Natural killer cell (primary cell): ENCODE measurements around the gene PLCH2. TPM values are rescaled to one million over a fixed set of nuclear protein-coding genes. Genes with fewer than 3 reads are reported as not detected.

Source experiments
- ATAC-seq, 3 donors: fragments of 150-1000 bp in 2 of 3; fragments of 200-7000 bp in 1 of 3; cut with Tn5 transposase; 1 replicate in 1 of 3; 2 replicates in 2 of 3; pipeline ENCODE4 v1.10.0; 2021; ENCODE audit warnings: mild to moderate bottlenecking in 2 of 3, moderate library complexity in 2 of 3
- DNase-seq, 2 donors: peaks; one replicate each; pipeline versions ENCODE4 v3.0.0 to v3.0.0-alpha.2; 2013 to 2021; ENCODE audit warnings: mixed read lengths in 1 of 2
- H3K27ac ChIP-seq: one replicate; pipeline ENCODE4 v1.5.1; 2013; ENCODE audit warnings: mild to moderate bottlenecking, low read length
- H3K27me3 ChIP-seq: one replicate; pipeline ENCODE4 v1.6.1; 2013; ENCODE audit warnings: low read length; ENCODE audit not compliant: control insufficient read depth, insufficient read depth
- H3K36me3 ChIP-seq: one replicate; pipeline ENCODE4 v1.6.1; 2013; ENCODE audit warnings: low read length; ENCODE audit not compliant: control insufficient read depth, insufficient read depth
- H3K4me1 ChIP-seq: one replicate; pipeline ENCODE4 v1.6.1; 2013; ENCODE audit warnings: low read length; ENCODE audit not compliant: control insufficient read depth, insufficient read depth
- H3K4me3 ChIP-seq: one replicate; pipeline ENCODE4 v1.5.1; 2013; ENCODE audit warnings: low read length
- H3K9me3 ChIP-seq: one replicate; pipeline ENCODE4 v1.6.1; 2013; ENCODE audit warnings: low read length; ENCODE audit not compliant: control insufficient read depth, insufficient read depth
- H3K27ac Mint-ChIP-seq, 2 donors: one replicate each; pipeline ENCODE4 v1.8.0; 2022; ENCODE audit warnings: mild to moderate bottlenecking in 2 of 2, mixed read lengths in 2 of 2, moderate library complexity in 1 of 2
- H3K27me3 Mint-ChIP-seq, 2 donors: one replicate each; pipeline ENCODE4 v1.8.0; 2022; ENCODE audit warnings: low read depth in 2 of 2, mixed read lengths in 2 of 2
- H3K36me3 Mint-ChIP-seq: one replicate; pipeline ENCODE4 v1.8.0; 2022; ENCODE audit warnings: mixed read lengths
- H3K4me1 Mint-ChIP-seq, 2 donors: one replicate each; pipeline ENCODE4 v1.8.0; 2022; ENCODE audit warnings: mixed read lengths in 2 of 2
- H3K4me3 Mint-ChIP-seq: one replicate; pipeline ENCODE4 v1.8.0; 2022; ENCODE audit warnings: mild to moderate bottlenecking, moderate library complexity, mixed read lengths
- H3K9me3 Mint-ChIP-seq, 2 donors: one replicate each; pipeline ENCODE4 v1.8.0; 2022; ENCODE audit warnings: mixed read lengths in 2 of 2
- WGBS: methylation state at CpG from one replicate; pipeline ENCODE4 v1.1.7; 2013; ENCODE audit warnings: missing lambda C conversion rate; ENCODE audit not compliant: insufficient coverage; 5-methylcytosine and 5-hydroxymethylcytosine counted together
- intact Hi-C: fragments of 100-400 bp; cut with micrococcal nuclease; formaldehyde crosslinking; loops from one replicate; pipeline ENCODE4 v1.14.2; 2022
- total RNA-seq, 4 donors: library from RNA; stranded (reverse); fragments of 120-200 nt in 1 of 4; gene quantifications; one replicate each; pipeline versions ENCODE4 v1.2.3 to v1.2.4, GENCODE V29; 2013 to 2022
- TF ChIP-seq, protein P1 (sequence below): fragments of 200-600 bp; IDR thresholded peaks from one replicate; pipeline ENCODE4 v1.8.0; 2022; ENCODE audit warnings: antibody characterized with exemption

PLCH2 gene
- total RNA-seq, 3 donors from 2014 or later (not counting 1 experiment from before 2014, with no cell fraction given): 77.1 to 116 (median 106) TPM

DNA sequence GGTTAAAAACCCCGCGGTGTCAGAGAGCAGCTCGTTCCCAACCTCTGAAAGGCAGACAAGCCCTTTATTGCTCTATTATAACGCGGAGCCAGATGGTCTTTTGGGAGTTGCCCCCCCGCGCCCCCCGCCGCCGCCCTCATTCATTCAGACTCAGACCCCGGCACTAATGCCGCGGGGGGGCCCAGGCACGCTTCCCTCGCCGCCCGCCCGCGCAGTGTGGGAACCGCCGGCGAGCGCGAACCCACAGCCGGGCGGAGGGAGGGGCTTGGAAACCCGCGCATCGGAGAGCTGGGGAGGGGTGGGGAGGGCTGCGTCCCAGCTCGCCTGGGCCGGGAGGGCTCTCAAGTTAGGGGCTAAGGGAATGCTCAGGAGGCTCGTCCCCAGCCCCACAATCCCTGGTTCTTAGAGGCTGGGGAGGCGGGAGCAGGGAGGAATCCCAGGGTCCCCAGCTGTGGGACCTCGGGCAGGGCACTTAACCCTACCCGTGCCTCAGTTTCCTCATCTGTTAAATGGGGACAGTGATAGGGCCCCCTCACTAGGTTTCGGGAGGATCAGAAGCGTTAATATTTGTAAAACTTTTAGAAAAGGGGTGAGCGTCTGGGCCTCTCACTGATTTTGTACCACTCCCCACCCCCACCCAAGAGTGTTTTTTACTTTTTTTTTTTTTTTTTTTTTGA, 64.9 kb downstream of the PLCH2 start:
- peaks cover 0 to 3% of the 10 kb centered on the region in 2 donors for H3K27me3 Mint-ChIP-seq
- ATAC-seq (peak in 1 of 3 donors; percentile 40), DNase-seq (peak in 1 of 2 donors; percentile 47)
- Histone ChIP-seq H3K27me3 (no peaks in the 10 kb centered on the region), H3K27ac (no peak overlapping the region), H3K36me3 (no peaks in the 10 kb centered on the region), H3K9me3 (no peaks in the 10 kb centered on the region), H3K4me3 (no peak overlapping the region), H3K4me1 (peaks cover 48% of the 10 kb centered on the region)
- 8% methylated on average over 36 of the region's 39 CpGs for WGBS
- H3K9me3 Mint-ChIP-seq: no peaks in the 10 kb centered on the region
- H3K36me3 Mint-ChIP-seq: no peaks in the 10 kb centered on the region
- H3K27ac Mint-ChIP-seq: no peak overlapping the region
- intact Hi-C loops: loop anchor here (10.0 kb wide), 2 partner anchors 104 to 346 kb away; partner anchors contain the start of gene FAAP20
- TF ChIP-seq, protein P1, sequence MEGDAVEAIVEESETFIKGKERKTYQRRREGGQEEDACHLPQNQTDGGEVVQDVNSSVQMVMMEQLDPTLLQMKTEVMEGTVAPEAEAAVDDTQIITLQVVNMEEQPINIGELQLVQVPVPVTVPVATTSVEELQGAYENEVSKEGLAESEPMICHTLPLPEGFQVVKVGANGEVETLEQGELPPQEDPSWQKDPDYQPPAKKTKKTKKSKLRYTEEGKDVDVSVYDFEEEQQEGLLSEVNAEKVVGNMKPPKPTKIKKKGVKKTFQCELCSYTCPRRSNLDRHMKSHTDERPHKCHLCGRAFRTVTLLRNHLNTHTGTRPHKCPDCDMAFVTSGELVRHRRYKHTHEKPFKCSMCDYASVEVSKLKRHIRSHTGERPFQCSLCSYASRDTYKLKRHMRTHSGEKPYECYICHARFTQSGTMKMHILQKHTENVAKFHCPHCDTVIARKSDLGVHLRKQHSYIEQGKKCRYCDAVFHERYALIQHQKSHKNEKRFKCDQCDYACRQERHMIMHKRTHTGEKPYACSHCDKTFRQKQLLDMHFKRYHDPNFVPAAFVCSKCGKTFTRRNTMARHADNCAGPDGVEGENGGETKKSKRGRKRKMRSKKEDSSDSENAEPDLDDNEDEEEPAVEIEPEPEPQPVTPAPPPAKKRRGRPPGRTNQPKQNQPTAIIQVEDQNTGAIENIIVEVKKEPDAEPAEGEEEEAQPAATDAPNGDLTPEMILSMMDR: no peak
- no peak overlapping the region for H3K4me3 Mint-ChIP-seq
- H3K4me1 Mint-ChIP-seq: peaks cover 0 to 12% of the 10 kb centered on the region in 2 donors

DNA sequence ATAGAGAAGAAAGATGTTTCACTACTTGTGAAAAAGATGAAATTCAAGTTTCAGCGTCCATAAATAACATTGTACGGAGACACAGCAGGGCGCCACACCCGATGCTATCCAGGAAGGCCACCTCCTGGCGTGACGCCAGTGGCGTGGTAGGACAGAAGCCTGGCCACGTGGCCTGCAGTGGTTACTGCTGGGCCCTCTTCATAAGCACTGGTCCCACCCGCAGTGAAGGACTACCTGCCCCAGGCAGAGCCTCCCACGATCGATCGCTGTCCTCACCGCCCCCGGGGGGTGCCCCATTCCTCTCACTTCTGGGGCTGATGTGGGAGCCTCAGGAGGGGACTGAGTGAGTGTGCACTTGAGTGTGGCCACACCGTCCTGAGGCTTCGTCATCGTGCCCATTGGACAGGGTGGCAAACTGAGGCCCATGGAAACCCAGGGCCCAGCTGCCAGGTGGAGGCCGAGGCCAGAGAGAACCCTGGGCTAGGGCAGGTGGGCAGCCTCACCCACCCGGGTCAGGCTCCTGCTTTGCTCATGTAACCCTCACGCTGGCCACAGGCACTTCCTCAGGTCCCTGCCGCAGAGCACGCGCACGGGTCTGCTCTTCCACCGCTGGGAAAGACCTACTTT, 65.6 kb downstream of the PLCH2 start:
- TF ChIP-seq, protein P1: no peak
- no peak overlapping the region for H3K27ac Mint-ChIP-seq
- H3K4me3 Mint-ChIP-seq: no peak overlapping the region
- WGBS: 77% methylated on average over 25 of the region's 25 CpGs
- Histone ChIP-seq H3K4me1 (peaks cover 49% of the 10 kb centered on the region), H3K27ac (no peak overlapping the region), H3K27me3 (no peaks in the 10 kb centered on the region), H3K9me3 (no peaks in the 10 kb centered on the region), H3K36me3 (no peaks in the 10 kb centered on the region), H3K4me3 (no peak overlapping the region)
- intact Hi-C loops: loop anchor here (10.0 kb wide), 2 partner anchors 103 to 347 kb away; partner anchors contain the start of gene FAAP20
- no peak for ATAC-seq
- H3K4me1 Mint-ChIP-seq: peaks cover 0 to 14% of the 10 kb centered on the region in 2 donors
- H3K27me3 Mint-ChIP-seq: no peaks in the 10 kb centered on the region
- H3K9me3 Mint-ChIP-seq: no peaks in the 10 kb centered on the region
- DNase-seq: no peak
- no peaks in the 10 kb centered on the region for H3K36me3 Mint-ChIP-seq

DNA sequence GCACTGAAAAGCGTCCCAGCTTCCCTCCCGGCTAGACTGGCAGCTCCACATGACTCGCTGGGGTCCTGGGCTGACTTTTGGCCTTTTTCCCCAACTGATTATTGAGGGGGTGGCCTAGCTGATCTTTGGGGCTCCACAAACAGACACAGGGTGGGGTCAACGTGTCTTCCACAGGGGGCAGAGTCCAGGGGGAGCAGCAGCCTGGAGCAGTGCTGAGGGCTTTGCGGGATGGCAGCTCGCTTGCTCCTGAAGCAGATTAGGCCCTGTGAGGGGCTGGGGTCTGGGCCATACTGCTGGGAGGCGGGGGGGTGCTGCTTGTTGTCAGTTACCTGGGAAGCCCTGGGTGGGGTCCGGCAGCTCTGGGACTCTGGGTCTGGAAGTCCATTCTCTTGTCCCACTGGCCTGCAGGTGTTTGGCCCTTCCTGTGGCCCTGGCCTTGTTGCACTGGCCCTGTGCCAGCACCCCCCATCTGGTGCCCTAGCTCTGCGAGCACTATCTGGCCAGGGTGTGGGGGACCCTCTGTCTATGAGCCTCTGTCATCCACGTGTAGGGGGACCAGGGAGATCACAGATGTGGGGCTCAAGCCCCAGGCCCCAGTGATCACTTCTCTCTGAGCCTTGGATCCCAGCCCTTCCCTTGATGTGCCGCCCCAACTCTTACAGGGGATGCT, 66.3 kb downstream of the PLCH2 start:
- intact Hi-C loops: loop anchor here (10.0 kb wide), 2 partner anchors 102 to 348 kb away; partner anchors contain the start of gene FAAP20
- H3K27ac Mint-ChIP-seq: no peak overlapping the region
- no peaks in the 10 kb centered on the region for H3K27me3 Mint-ChIP-seq
- H3K36me3 ChIP-seq: no peaks in the 10 kb centered on the region
- H3K9me3 Mint-ChIP-seq: no peaks in the 10 kb centered on the region
- TF ChIP-seq, protein P1: no peak
- no peak overlapping the region for H3K4me3 ChIP-seq
- H3K27me3 ChIP-seq: no peaks in the 10 kb centered on the region
- ATAC-seq: no peak
- WGBS: 92% methylated on average over 11 of the region's 11 CpGs
- peaks cover 52% of the 10 kb centered on the region for H3K4me1 ChIP-seq
- peaks cover 0 to 18% of the 10 kb centered on the region in 2 donors for H3K4me1 Mint-ChIP-seq
- no peak overlapping the region for H3K27ac ChIP-seq
- no peaks in the 10 kb centered on the region for H3K9me3 ChIP-seq
- no peaks in the 10 kb centered on the region for H3K36me3 Mint-ChIP-seq
- peak overlapping the region; percentile 29 for H3K4me3 Mint-ChIP-seq
- no peak for DNase-seq
